Vagina (tissue), 2 donors: ENCODE measurements around the gene C1orf174. TPM values are rescaled to one million over a fixed set of nuclear protein-coding genes. Genes with fewer than 3 reads are reported as not detected.
A peak's percentile ranks its signal among the peaks of the same experiment; 100 is the strongest.

ENCODE experiments used
- DNase-seq, 2 donors: peaks; one replicate each; pipeline ENCODE4 v3.0.0-alpha.2; 2017; ENCODE audit errors: extremely low spot score in 2 of 2
- H3K27ac ChIP-seq: fragments of 200-600 bp; sonication (generic); one replicate; pipeline ENCODE4 v1.5.1; 2019
- H3K27me3 ChIP-seq: fragments of 200-600 bp; sonication (generic); one replicate; pipeline ENCODE4 v1.5.1; 2019
- H3K36me3 ChIP-seq, 2 donors: fragments of 200-600 bp; sonication (generic); one replicate each; pipeline ENCODE4 v1.5.1; 2017 to 2019
- H3K4me1 ChIP-seq: fragments of 200-600 bp; sonication (generic); one replicate; pipeline ENCODE4 v1.5.1; 2019
- H3K4me3 ChIP-seq, 2 donors: fragments of 200-600 bp; sonication (generic); 1 replicate in 1 of 2; 2 replicates in 1 of 2; pipeline ENCODE4 v1.5.1; 2016 to 2019
- H3K9me3 ChIP-seq: fragments of 200-600 bp; sonication (generic); one replicate; pipeline ENCODE4 v1.5.1; 2019
- POLR2A ChIP-seq, 2 donors: fragments of 450-650 bp; IDR thresholded peaks; one replicate each; pipeline ENCODE4 v1.6.1; 2017; ENCODE audit warnings: antibody characterized with exemption in 2 of 2, mild to moderate bottlenecking in 2 of 2, moderate library complexity in 2 of 2
- POLR2AphosphoS5 ChIP-seq, 2 donors: sonication (generic); formaldehyde crosslinking; IDR thresholded peaks; one replicate each; pipeline ENCODE4 v1.9.0; 2017; ENCODE audit warnings: antibody characterized with exemption in 2 of 2, mild to moderate bottlenecking in 2 of 2, low read depth in 1 of 2; ENCODE audit not compliant: insufficient read depth in 1 of 2
- intact Hi-C: fragments of 100-400 bp; cut with DNase I; formaldehyde crosslinking; loops from one replicate; pipeline ENCODE4 v1.15.1; 2023
- total RNA-seq: library from RNA; depleted of rRNA; stranded (reverse); fragments of >200 nt; gene quantifications from one replicate; pipeline ENCODE4 v1.2.3, GENCODE V29; 2016
- TF ChIP-seq, protein P1 (sequence below), 3 experiments: fragments of 450-650 bp in 2 of 3; fragments of 200-600 bp in 1 of 3; sonication (generic) in 1 of 3; IDR thresholded peaks; one replicate each; pipeline ENCODE4 v1.5.1; 2017 to 2019; ENCODE audit warnings: antibody characterized with exemption in 3 of 3, mild to moderate bottlenecking in 2 of 3, moderate library complexity in 2 of 3

The C1orf174 gene
- total RNA-seq, 1 donor from 2014 or later, result 19.4 TPM

DNA sequence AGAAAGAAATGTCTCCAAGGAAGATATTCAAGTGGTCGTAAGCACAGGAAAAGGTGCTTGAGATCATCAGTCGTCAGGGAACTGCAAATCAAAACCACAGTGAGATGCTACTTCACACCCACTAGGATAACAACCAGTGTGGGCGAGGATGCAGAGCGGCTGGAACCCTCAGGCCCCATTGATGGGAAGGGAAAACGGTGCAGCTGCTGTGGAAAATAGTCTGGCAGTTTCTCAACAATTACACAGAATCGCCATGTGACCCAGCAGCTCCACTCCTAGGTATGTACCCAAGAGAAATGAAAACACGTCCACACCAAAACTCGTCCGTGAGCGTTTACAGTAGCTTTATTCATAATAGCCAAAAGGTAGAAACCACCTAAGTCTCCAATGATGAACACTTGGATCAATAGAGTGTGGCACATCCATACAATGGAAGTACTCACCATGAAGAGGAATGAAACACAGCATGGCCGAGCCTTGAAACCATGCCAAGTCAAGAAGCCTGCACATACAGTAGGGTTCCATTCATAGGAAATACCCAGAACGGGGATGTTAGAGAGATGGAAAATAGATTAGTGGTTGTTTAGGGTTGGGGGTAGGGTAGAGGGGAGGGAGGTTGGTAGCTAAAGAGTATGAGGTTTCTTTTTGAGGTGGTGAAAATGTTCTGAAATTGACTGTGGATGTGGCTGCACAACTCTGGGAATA lies 36.7 kb downstream of the C1orf174 start:
- no peak overlapping the region for H3K27ac ChIP-seq
- no peak for DNase-seq
- TF ChIP-seq POLR2A (IDR thresholded peaks at IDR 0.05) (no peak), POLR2AphosphoS5 (IDR thresholded peaks at IDR 0.05; ENCODE audit: insufficient read depth in 1 of 2, low read depth in 1 of 2) (no peak)
- TF ChIP-seq, protein P1, sequence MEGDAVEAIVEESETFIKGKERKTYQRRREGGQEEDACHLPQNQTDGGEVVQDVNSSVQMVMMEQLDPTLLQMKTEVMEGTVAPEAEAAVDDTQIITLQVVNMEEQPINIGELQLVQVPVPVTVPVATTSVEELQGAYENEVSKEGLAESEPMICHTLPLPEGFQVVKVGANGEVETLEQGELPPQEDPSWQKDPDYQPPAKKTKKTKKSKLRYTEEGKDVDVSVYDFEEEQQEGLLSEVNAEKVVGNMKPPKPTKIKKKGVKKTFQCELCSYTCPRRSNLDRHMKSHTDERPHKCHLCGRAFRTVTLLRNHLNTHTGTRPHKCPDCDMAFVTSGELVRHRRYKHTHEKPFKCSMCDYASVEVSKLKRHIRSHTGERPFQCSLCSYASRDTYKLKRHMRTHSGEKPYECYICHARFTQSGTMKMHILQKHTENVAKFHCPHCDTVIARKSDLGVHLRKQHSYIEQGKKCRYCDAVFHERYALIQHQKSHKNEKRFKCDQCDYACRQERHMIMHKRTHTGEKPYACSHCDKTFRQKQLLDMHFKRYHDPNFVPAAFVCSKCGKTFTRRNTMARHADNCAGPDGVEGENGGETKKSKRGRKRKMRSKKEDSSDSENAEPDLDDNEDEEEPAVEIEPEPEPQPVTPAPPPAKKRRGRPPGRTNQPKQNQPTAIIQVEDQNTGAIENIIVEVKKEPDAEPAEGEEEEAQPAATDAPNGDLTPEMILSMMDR (IDR thresholded peaks at IDR 0.05), result no peak
- intact Hi-C loops, result no loop called here
- H3K4me1 ChIP-seq, result peaks cover 5% of the 10 kb centered on the region
- H3K36me3 ChIP-seq, result peaks cover 0 to 14% of the 10 kb centered on the region in 2 donors
- no peaks in the 10 kb centered on the region for H3K9me3 ChIP-seq
- no peaks in the 10 kb centered on the region for H3K27me3 ChIP-seq
- no peak overlapping the region for H3K4me3 ChIP-seq

DNA sequence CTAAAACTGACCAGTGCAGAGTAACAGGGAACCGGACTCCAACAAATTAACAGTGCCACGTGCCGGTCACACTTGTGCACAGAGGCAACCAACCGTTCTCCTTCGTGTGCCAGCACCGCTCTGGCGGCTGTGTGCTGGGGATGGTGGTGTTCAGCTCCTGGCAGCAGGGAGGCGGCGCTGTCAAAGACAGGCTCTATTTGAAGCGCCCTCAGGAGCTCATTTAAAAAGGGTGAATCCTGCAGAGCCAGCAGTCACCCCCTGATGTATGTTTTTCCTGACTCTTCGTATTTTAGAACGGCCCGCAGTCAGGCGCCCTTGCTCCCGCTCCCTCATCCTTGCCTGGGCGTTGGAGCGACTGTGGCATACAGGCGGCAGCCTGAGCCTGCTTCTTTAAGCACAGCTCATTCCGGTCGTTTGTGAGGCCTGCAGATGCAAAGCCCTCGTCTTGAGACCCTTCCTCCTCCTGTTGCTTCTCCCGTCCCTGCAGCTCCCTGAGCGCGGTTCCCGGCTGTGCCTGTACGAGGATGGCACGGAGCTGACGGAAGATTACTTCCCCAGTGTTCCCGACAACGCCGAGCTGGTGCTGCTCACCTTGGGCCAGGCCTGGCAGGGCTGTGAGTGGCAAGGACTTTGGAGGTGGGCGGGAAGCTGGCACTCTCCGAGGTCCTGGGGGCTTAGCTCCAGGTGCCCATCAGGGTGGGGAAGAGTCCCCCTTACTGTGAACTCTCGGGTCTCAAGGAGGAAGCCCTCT lies 41.7 kb downstream of the C1orf174 start:
- Histone ChIP-seq H3K36me3 (no peaks in the 10 kb centered on the region), H3K4me3 (peak overlapping the region; percentile 61 to 96), H3K27me3 (no peaks in the 10 kb centered on the region), H3K4me1 (peaks cover 35% of the 10 kb centered on the region), H3K9me3 (no peaks in the 10 kb centered on the region), H3K27ac (no peak overlapping the region)
- intact Hi-C loops, result no loop called here
- no peak for DNase-seq
- TF ChIP-seq, protein P1 (IDR thresholded peaks at IDR 0.05), result no peak
- no peak for TF ChIP-seq POLR2A (IDR thresholded peaks at IDR 0.05)
- TF ChIP-seq POLR2AphosphoS5 (IDR thresholded peaks at IDR 0.05; ENCODE audit: insufficient read depth in 1 of 2, low read depth in 1 of 2), result no peak

DNA sequence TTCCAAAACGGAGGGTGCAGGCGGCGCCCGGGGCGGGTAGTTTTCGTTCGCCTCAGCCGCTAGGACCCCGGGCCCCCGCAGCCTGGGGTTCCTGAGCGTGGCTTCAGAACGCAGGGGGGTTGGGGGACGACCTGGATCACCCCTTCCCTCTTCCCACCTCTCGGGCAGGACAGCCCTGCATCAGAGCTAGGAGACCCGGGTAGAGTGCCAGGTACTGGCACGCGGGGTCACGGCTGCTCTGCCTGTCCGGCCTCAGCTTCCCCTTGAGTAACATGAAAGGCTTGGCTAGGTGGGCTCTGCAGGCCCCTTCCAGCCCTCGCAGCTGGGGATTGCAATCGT lies 42.3 kb downstream of the C1orf174 start:
- H3K36me3 ChIP-seq, result no peaks in the 10 kb centered on the region
- H3K9me3 ChIP-seq, result no peaks in the 10 kb centered on the region
- peak overlapping the region; percentile 61 to 96 for H3K4me3 ChIP-seq
- no peaks in the 10 kb centered on the region for H3K27me3 ChIP-seq
- TF ChIP-seq POLR2AphosphoS5 (IDR thresholded peaks at IDR 0.05; ENCODE audit: insufficient read depth in 1 of 2, low read depth in 1 of 2), result no peak
- TF ChIP-seq POLR2A (IDR thresholded peaks at IDR 0.05), result no peak
- TF ChIP-seq, protein P1 (IDR thresholded peaks at IDR 0.05), result no peak
- peak overlapping the region; percentile 65 for H3K27ac ChIP-seq
- peaks cover 35% of the 10 kb centered on the region for H3K4me1 ChIP-seq
- intact Hi-C loops, result no loop called here
- DNase-seq, result no peak

DNA sequence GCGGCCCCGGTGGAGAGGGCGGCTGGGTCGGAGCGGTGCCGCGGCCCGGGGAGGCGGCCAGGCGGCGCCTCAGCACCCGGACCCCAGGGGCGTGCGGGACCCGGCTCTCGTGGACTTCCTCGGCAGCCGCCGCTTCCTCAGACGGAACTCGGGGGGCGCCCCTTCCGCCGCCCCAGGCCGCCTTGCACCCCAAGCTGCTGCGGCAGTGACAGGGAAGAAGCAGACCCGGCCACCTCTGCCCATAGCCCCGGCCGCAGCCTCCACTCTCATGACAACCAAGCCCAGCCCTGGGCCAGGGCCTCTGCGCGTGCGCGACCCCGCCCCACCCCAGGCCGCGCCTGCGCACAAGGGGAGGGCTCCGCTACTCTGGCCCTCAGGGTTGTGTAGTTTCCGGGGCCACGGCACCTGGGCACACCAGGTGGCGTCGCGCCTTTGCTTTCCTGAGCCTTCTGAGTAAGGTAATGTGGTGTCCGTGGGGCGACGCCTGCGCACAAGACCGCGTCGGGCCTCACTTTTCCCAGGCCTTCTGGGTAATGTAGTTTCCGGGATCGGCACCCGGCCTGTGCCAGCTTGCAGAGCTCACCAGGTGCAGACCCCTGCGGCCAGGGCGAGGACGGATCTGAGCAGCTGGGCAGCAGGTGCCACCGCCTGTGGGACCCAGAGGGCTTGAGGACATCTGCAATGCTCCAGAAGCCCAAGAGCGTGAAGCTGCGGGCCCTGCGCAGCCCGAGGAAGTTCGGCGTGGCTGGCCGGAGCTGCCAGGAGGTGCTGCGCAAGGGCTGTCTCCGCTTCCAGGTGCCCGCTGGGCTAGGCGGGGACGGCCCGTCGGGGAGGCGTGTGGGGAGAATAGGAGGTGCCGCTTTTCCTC lies 42.9 kb downstream of the C1orf174 start, which contains the start of the genes CEP104 and DFFB:
TSS of gene CEP104 (minus strand) at position 289 of the 868 bp plus-strand sequence. CDS start 4,804 bp downstream, outside the sequence.
TSS of gene DFFB (plus strand) at position 554 of the 868 bp plus-strand sequence. CDS start at position 682, 128 bp downstream.
- Histone ChIP-seq H3K4me1 (peaks cover 35% of the 10 kb centered on the region), H3K27me3 (no peaks in the 10 kb centered on the region), H3K4me3 (peak within 1 kb of the TSS; percentile 61 to 96), H3K27ac (peak within 1 kb of the TSS; percentile 65), H3K9me3 (no peaks in the 10 kb centered on the region), H3K36me3 (no peaks in the 10 kb centered on the region)
- intact Hi-C loops, result no loop called here
- TF ChIP-seq POLR2A (IDR thresholded peaks at IDR 0.05) (peak in 1 of 2 donors; percentile 20), POLR2AphosphoS5 (IDR thresholded peaks at IDR 0.05; ENCODE audit: insufficient read depth in 1 of 2, low read depth in 1 of 2) (peak; percentile 89 to 96)
- TF ChIP-seq, protein P1 (IDR thresholded peaks at IDR 0.05), result peak in 2 of 3 experiments; percentile 31 to 34
- peak; percentile 91 to 99 for DNase-seq
